Left lung (tissue), 10 donors: Measurements from ENCODE around the gene TXNRD2. TPM values are rescaled to one million over a fixed set of nuclear protein-coding genes. Genes with fewer than 3 reads are reported as not detected.

Experiments
- ATAC-seq: fragments of 200-7000 bp; cut with Tn5 transposase; one replicate; pipeline ENCODE4 v1.9.1; 2020; ENCODE audit warnings: moderate library complexity
- DNase-seq, 4 donors: peaks; one replicate each; pipeline ENCODE4 v3.0.0-alpha.2; 2013 to 2020
- H3K27ac ChIP-seq, 2 donors: fragments of 200-600 bp; sonication (generic) in 1 of 2; one replicate each; pipeline versions ENCODE4 v1.5.0 to v1.8.0; 2020 to 2021
- H3K27me3 ChIP-seq, 2 donors: fragments of 200-600 bp; sonication (generic) in 1 of 2; one replicate each; pipeline versions ENCODE4 v1.5.0 to v1.8.0; 2020 to 2021
- H3K36me3 ChIP-seq, 2 donors: fragments of 200-600 bp; sonication (generic) in 1 of 2; one replicate each; pipeline versions ENCODE4 v1.5.0 to v1.8.0; 2020 to 2021
- H3K4me1 ChIP-seq, 2 donors: fragments of 200-600 bp; one replicate each; pipeline ENCODE4 v1.8.0; 2021
- H3K4me3 ChIP-seq, 2 donors: fragments of 200-600 bp; sonication (generic) in 1 of 2; one replicate each; pipeline versions ENCODE4 v1.5.0 to v1.8.0; 2020 to 2021; ENCODE audit warnings: mild to moderate bottlenecking in 1 of 2
- H3K9me3 ChIP-seq, 2 donors: fragments of 200-600 bp; sonication (generic) in 1 of 2; one replicate each; pipeline versions ENCODE4 v1.5.0 to v1.8.0; 2020 to 2021
- intact Hi-C, 2 donors: fragments of 100-400 bp; cut with DNase I; formaldehyde crosslinking; loops; one replicate each; pipeline versions ENCODE4 v1.11.2 to v1.14.2; 2022
- polyA plus RNA-seq, 6 donors: library from polyadenylated mRNA; unstranded; fragments of 120-200 nt; gene quantifications; one replicate each; pipeline ENCODE4 v1.2.1, GENCODE V29; 2013; ENCODE audit not compliant: insufficient read length in 6 of 6
- total RNA-seq, 2 donors: library from RNA; stranded (reverse); fragmentation: NEBNext Ultra II Directional; extraction: Animal tissue kit (Norgen Biotek cat#: 25700); gene quantifications; one replicate each; pipeline ENCODE4 v1.2.1, GENCODE V29; 2021
- TF ChIP-seq, protein P1 (sequence below), 2 donors: fragments of 200-600 bp; sonication (generic) in 1 of 2; IDR thresholded peaks; one replicate each; pipeline versions ENCODE4 v1.5.0 to v1.8.0; 2021; ENCODE audit warnings: antibody characterized with exemption in 2 of 2
- donor health status: DM: no; HTN: yes; CAD: no.
- donor health status: DM: no; HTN: no; CAD: no.

Gene TXNRD2
- total and polyA plus RNA-seq, 8 donors = 17.6 to 42.8 (median 22.2) TPM

GRCh38 chr22:19983741-19984140, 42.1 kb upstream of the TXNRD2 start:
- peak in 1 of 4 donors; percentile 50 for DNase-seq
- Histone ChIP-seq H3K36me3 (peaks cover 0 to 11% of the 10 kb centered on the region in 2 donors), H3K27ac (no peak overlapping the region), H3K4me3 (no peak overlapping the region), H3K4me1 (peaks cover 0 to 24% of the 10 kb centered on the region in 2 donors), H3K27me3 (peaks cover 0 to 8% of the 10 kb centered on the region in 2 donors), H3K9me3 (no peaks in the 10 kb centered on the region)
- intact Hi-C loops = no loop called here
- no peak for ATAC-seq
- TF ChIP-seq, protein P1, sequence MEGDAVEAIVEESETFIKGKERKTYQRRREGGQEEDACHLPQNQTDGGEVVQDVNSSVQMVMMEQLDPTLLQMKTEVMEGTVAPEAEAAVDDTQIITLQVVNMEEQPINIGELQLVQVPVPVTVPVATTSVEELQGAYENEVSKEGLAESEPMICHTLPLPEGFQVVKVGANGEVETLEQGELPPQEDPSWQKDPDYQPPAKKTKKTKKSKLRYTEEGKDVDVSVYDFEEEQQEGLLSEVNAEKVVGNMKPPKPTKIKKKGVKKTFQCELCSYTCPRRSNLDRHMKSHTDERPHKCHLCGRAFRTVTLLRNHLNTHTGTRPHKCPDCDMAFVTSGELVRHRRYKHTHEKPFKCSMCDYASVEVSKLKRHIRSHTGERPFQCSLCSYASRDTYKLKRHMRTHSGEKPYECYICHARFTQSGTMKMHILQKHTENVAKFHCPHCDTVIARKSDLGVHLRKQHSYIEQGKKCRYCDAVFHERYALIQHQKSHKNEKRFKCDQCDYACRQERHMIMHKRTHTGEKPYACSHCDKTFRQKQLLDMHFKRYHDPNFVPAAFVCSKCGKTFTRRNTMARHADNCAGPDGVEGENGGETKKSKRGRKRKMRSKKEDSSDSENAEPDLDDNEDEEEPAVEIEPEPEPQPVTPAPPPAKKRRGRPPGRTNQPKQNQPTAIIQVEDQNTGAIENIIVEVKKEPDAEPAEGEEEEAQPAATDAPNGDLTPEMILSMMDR (IDR thresholded peaks at IDR 0.05) = no peak

DNA sequence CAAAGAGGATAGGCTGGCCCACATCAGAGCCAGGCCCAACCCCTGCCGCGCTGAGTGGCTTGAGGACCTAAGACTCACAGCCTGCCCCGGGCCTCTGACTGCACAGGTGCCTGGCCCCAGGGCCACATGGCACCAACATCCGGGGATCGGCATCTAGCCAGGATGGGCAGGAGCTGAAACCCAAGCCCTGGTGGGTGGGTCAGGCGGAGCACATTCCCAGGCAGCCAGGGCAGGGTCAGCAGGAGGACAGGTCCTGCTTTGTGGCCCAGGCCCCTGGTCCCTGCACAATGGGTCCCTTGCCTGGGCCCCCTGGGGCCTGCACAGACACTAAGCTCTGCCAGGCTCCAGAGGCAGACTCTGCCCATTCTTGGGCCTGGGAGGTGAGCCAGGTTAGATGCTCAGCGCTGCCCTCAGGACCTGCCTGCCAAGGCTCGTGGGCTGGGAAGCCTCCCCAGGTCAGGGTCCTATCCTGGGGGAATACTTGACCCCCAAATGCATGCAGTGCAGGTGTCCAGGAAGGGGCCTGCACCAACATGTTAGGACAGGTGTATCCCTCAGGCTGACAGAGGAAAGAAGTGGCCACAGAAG, 41.5 kb upstream of the TXNRD2 start:
- DNase-seq (peak in 1 of 4 donors; percentile 69), ATAC-seq (no peak)
- intact Hi-C loops = no loop called here
- Histone ChIP-seq H3K4me1 (peaks cover 0 to 24% of the 10 kb centered on the region in 2 donors), H3K9me3 (no peaks in the 10 kb centered on the region), H3K27ac (no peak overlapping the region), H3K27me3 (peaks cover 0 to 8% of the 10 kb centered on the region in 2 donors), H3K4me3 (no peak overlapping the region), H3K36me3 (peaks cover 0 to 12% of the 10 kb centered on the region in 2 donors)
- TF ChIP-seq, protein P1 (IDR thresholded peaks at IDR 0.05) = no peak

DNA sequence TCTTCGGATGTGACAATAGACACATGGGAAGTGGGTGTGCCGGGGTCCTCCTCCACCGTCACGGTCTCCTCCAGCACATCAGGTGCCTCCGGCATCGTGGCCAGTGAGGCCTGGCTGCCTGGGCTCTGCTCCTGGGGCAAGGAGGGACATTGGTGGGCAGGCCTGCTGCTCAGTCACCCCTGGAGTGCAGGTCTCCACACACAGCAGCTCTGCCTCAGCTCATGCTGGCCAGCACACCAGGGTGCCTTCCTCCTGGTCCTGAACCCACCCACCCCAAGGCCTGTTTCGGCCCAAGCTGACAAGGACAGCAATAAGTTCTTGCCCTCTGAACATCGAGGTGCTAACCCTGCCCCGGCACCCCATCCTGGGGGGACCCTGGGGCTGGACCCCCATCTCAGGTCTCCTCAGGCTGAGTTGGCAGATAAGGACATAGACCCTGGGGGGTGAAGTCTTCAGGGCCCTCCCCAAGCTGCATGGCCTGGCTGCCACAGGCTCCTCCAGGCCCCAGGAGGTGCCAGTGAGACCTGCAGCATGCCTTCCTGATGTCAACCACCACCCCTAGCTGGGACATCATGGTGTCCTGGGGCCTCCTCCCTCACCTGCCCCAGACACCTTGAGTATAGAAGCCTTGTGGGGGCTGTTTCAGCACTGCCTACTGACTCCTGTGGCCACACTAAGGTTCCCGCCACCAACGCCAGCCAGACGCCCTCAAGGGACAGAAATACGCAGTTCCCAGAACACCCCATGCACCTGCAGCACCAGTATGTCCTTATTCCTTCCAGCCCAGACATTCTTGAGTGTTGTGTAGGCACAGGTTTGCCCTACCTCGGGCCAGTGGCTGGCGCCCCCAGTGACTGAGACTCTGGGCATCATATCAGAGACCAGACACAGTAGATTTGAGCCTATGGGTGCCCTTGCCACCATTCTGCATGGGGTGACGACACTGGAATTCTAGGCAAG, 40.6 kb upstream of the TXNRD2 start:
- peaks cover 0 to 12% of the 10 kb centered on the region in 2 donors for H3K36me3 ChIP-seq
- no peak for ATAC-seq
- no peak overlapping the region for H3K27ac ChIP-seq

DNA sequence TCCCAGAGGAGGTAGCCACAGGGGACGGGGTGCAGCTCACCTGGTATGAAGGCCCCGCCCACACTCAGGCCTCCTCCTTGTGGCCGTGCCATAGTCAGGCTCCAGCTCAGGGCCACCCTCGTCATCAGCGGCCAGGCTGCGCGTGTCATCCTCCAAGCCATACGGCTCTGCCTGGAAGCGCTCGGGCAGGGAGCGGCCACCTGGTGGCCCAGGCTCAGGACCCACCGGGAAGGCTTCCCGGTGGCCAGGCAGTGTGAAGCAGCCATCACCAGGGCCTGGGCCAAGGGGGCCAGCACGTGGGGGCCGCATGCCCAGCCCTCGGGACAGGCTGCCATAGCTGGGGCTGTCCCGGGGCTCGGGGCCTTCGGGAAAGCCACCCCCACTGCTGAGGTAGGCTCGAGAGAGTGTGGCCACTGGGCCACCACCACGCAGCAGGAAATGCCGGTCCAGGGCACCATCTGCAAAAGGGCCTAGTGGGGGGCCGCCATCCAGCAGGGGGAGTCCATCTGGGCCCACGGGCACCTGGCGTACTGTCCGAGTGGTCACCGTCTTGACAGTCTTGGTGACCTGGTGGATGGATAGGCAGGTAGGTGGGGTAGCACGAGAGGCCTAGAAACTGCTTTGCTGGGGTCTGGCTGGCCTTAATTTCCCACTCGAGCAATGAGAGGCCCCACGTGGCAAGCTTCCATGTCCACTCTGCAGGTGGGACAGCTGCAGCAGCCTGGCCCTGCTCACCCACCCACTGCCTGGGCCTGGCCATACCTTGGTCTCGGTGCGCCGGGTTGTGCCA, 39.7 kb upstream of the TXNRD2 start:
- H3K4me1 ChIP-seq = peaks cover 0 to 17% of the 10 kb centered on the region in 2 donors
- TF ChIP-seq, protein P1 (IDR thresholded peaks at IDR 0.05) = no peak
- no peak overlapping the region for H3K27ac ChIP-seq
- no peaks in the 10 kb centered on the region for H3K9me3 ChIP-seq
- H3K4me3 ChIP-seq = no peak overlapping the region
- intact Hi-C loops = no loop called here
- peaks cover 0 to 12% of the 10 kb centered on the region in 2 donors for H3K36me3 ChIP-seq
- peak in 1 of 4 donors; percentile 71 for DNase-seq
- no peak for ATAC-seq
- H3K27me3 ChIP-seq = peaks cover 0 to 4% of the 10 kb centered on the region in 2 donors

More for the DNA sequence above, 40.6 kb upstream of the TXNRD2 start:
- Histone ChIP-seq H3K9me3 (no peaks in the 10 kb centered on the region), H3K4me1 (peaks cover 0 to 22% of the 10 kb centered on the region in 2 donors), H3K4me3 (no peak overlapping the region), H3K27me3 (peaks cover 0 to 8% of the 10 kb centered on the region in 2 donors)
- TF ChIP-seq, protein P1 (IDR thresholded peaks at IDR 0.05) = no peak
- intact Hi-C loops = no loop called here
- peak in 1 of 4 donors; percentile 68 for DNase-seq
